OCI-LY7 (cell line): ENCODE results near the gene FAM171A1. TPM values are rescaled to one million over a fixed set of nuclear protein-coding genes. Genes with fewer than 3 reads are reported as not detected.

Source experiments
- BruUV-seq: library from RNA; stranded (reverse); fragments of 400-500 nt; replicated peaks from 2 replicates; lab custom pipeline; 2021; lab: Mats Ljungman, UMichigan
- CTCF ChIA-PET: fragments of 300-600 bp; sonication (Branson Sonifier 250); formaldehyde crosslinking; loops from one replicate; lab custom pipeline; 2022; ENCODE audit warnings: antibody characterized with exemption; ENCODE audit not compliant: unreplicated experiment; lab: Charles Lee
- POLR2A ChIA-PET: fragments of 300-600 bp; sonication (Branson Sonifier 250); formaldehyde crosslinking; loops from one replicate; lab custom pipeline; 2022; ENCODE audit warnings: antibody characterized with exemption; lab: Charles Lee
- DNase-seq: peaks from one replicate; pipeline ENCODE4 v3.0.0-alpha.2; 2015; ENCODE audit warnings: low spot score
- H2AFZ ChIP-seq: fragments of 200-600 bp; sonication (generic), shearing (Covaris generic); 2 replicates; pipeline ENCODE4 v1.6.1; 2014; ENCODE audit warnings: mild to moderate bottlenecking, antibody characterized with exemption, low read length, moderate library complexity
- H3K27ac ChIP-seq: fragments of 200-600 bp; sonication (generic); 2 replicates; pipeline ENCODE4 v1.5.1; 2014; ENCODE audit warnings: mixed run types, low read depth, mild to moderate bottlenecking, moderate library complexity, low read length, inconsistent platforms; ENCODE audit not compliant: poor library complexity, severe bottlenecking
- H3K36me3 ChIP-seq: fragments of 200-600 bp; sonication (generic); 2 replicates; pipeline ENCODE4 v1.6.1; 2014; ENCODE audit warnings: mild to moderate bottlenecking, antibody characterized with exemption, low read length, moderate library complexity, mixed read lengths; ENCODE audit not compliant: insufficient read depth
- H3K4me1 ChIP-seq: fragments of 200-600 bp; sonication (generic); 2 replicates; pipeline ENCODE4 v1.5.1; 2014; ENCODE audit warnings: mild to moderate bottlenecking, low read length; ENCODE audit not compliant: insufficient read depth, poor library complexity, severe bottlenecking
- H3K4me2 ChIP-seq: fragments of 200-600 bp; sonication (generic); 2 replicates; pipeline ENCODE4 v1.6.1; 2014; ENCODE audit warnings: mild to moderate bottlenecking, low read length
- H3K4me3 ChIP-seq: fragments of 200-600 bp; sonication (generic); 2 replicates; pipeline ENCODE4 v1.5.1; 2014; ENCODE audit warnings: mild to moderate bottlenecking, low read depth, low read length; ENCODE audit not compliant: poor library complexity, severe bottlenecking
- H3K79me2 ChIP-seq: fragments of 200-600 bp; sonication (generic); 2 replicates; pipeline ENCODE4 v1.6.1; 2016; ENCODE audit warnings: low read depth, mild to moderate bottlenecking, low read length, moderate library complexity, mixed read lengths; ENCODE audit not compliant: insufficient read depth
- H3K9me2 ChIP-seq: fragments of 200-600 bp; sonication (generic); 2 replicates; pipeline ENCODE4 v1.6.1; 2016; ENCODE audit warnings: mild to moderate bottlenecking, low read length, mixed read lengths; ENCODE audit not compliant: insufficient read depth
- H3K9me3 ChIP-seq: fragments of 200-600 bp; sonication (generic); 2 replicates; pipeline ENCODE4 v1.6.1; 2014; ENCODE audit warnings: mild to moderate bottlenecking, mixed run types, low read length, mixed read lengths
- H4K20me1 ChIP-seq: fragments of 200-600 bp; sonication (generic); 2 replicates; pipeline ENCODE4 v1.6.1; 2014; ENCODE audit warnings: mild to moderate bottlenecking, antibody characterized with exemption, low read length, moderate library complexity, mixed read lengths; ENCODE audit not compliant: insufficient read depth
- CTCF ChIP-seq: fragments of 200-600 bp; sonication (generic); conservative IDR thresholded peaks from 2 replicates; pipeline ENCODE4 v1.5.1; 2014; ENCODE audit warnings: mild to moderate bottlenecking, antibody characterized with exemption, low read length, moderate library complexity, mixed read lengths
- EZH2phosphoT487 ChIP-seq: fragments of 200-600 bp; sonication (generic); IDR thresholded peaks from 2 replicates; pipeline ENCODE4 v1.6.1; 2018; ENCODE audit warnings: low read depth, borderline replicate concordance, mild to moderate bottlenecking, mixed run types, antibody characterized with exemption, low read length, moderate library complexity, mixed read lengths
- intact Hi-C: fragments of 100-400 bp; cut with micrococcal nuclease; formaldehyde crosslinking; loops from one replicate; pipeline ENCODE4 v1.10.0; 2022; ENCODE audit not compliant: unreplicated experiment
- total RNA-seq, 2 experiments: library from RNA; depleted of rRNA in 1 of 2; stranded (reverse); fragments of >200 nt in 1 of 2; shearing (Covaris generic) in 1 of 2; gene quantifications; 2 replicates each; pipeline ENCODE4 v1.2.3, GENCODE V29; 2014 to 2022

The FAM171A1 gene
- total RNA-seq, 2 experiments from 2014 or later = not detected

GRCh38 chr10:15168291-15168785, 202.8 kb downstream of the FAM171A1 start, which contains the start of gene NMT2:
NMT2 (minus strand) TSS chr10:15168693; CDS start chr10:15168612, 81 bp downstream.
- Histone ChIP-seq H3K9me3 (no peaks in the 10 kb centered on the region), H4K20me1 (no peaks in the 10 kb centered on the region), H3K27ac (no peak within 1 kb of the TSS), H3K4me3 (peak within 1 kb of the TSS; percentile 74), H3K9me2 (no peaks in the 10 kb centered on the region), H3K36me3 (no peaks in the 10 kb centered on the region), H3K4me1 (no peaks in the 10 kb centered on the region), H3K4me2 (peak within 1 kb of the TSS; percentile 80), H2AFZ (peak within 1 kb of the TSS; percentile 95), H3K79me2 (no peaks in the 10 kb centered on the region)
- ChIA-PET CTCF (interaction anchor here (0.6 kb wide), 1 partner anchor 55 kb away, joined by 3 read pairs; no protein-coding TSS in a partner anchor), POLR2A (interaction anchor here (1.5 kb wide), 1 partner anchor 69 kb away, joined by 6 read pairs; no protein-coding TSS in a partner anchor)
- intact Hi-C loops = loop anchor here (5.0 kb wide), 1 partner anchor 81 kb away; the partner anchor contains the start of gene ACBD7
- DNase-seq = peak; percentile 89
- 0 out of 2 replicates have a peak, but pooled peaks have one; percentile 19 for TF ChIP-seq CTCF
- no peak for TF ChIP-seq EZH2phosphoT487
- no TSS peak for BruUV-seq

GRCh38 chr10:15167411-15168290, 203.4 kb downstream of the FAM171A1 start:
- TF ChIP-seq CTCF = peak; percentile 30
- no peak for TF ChIP-seq EZH2phosphoT487
- Histone ChIP-seq H3K9me3 (no peaks in the 10 kb centered on the region), H3K4me2 (peak overlapping the region; percentile 80), H3K4me1 (no peaks in the 10 kb centered on the region), H3K27ac (no peak overlapping the region), H3K4me3 (peak overlapping the region; percentile 74), H2AFZ (peak overlapping the region; percentile 95), H3K9me2 (no peaks in the 10 kb centered on the region), H4K20me1 (no peaks in the 10 kb centered on the region), H3K79me2 (no peaks in the 10 kb centered on the region), H3K36me3 (no peaks in the 10 kb centered on the region)
- ChIA-PET POLR2A (interaction anchor here (0.5 to 0.6 kb wide), 2 partner anchors 63 to 208 kb away, joined by 3 read pairs; partner anchors contain the start of gene MEIG1), CTCF (interaction anchor here (0.6 kb wide), 1 partner anchor 55 kb away, joined by 3 read pairs; no protein-coding TSS in a partner anchor)
- intact Hi-C loops = loop anchor here (5.0 kb wide), 1 partner anchor 80 kb away; the partner anchor contains the start of gene ACBD7
- peak; percentile 44 for DNase-seq
- no TSS peak for BruUV-seq
